UCSD-AML1 (cell line): Measurements from ENCODE around the gene CRYGA.
"Not testable (repeated sequence)": the region's sequence is repeated elsewhere in the genome, so short reads cannot be mapped to it uniquely, and the experiment has no call there.

ENCODE experiments used
- DNase-seq: peaks from one replicate; lab custom pipeline; 2025; ENCODE audit not compliant: unreplicated experiment; lab: John Stamatoyannopoulos, UW

The CRYGA gene

DNA sequence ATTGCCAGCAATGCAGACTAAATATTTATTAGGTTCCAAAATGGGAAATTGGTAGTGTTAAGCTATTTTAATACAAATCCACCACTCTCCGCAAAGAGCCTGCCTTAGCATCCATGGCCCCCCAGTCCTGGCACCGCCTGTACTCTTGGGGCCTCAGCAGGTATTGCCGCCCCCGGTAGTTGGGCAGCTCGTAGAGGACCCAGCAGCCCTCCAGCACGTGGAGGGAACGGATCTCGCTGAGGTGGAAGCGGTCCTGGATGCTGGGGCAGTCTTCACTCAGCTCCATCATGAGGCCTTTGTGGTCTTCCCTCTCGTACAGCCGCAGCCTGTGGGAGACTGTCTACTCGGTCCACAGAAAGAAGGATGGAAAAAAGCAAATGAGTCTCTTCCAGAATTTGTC, 35.3 kb downstream of the CRYGA start:
- no peak for DNase-seq

DNA sequence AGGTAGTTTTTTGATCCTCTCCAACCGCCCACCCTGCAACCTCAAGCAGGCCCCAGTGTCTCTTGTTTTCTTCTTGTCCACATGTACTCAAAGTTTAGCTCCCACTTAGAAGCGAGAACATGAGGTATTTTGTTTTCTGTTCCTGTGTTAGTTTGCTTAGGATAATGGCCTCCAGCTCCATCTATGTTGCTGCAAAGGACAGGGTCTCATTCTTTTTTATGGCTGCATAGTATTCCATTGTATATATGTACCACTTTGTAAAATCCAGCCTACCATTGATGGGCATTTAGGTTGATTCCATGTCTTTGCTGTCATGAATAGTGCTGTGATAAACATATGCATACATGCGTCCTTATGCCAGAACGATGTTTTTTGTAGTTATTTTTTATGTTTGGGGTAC, 36.3 kb downstream of the CRYGA start:
- no peak for DNase-seq

DNA sequence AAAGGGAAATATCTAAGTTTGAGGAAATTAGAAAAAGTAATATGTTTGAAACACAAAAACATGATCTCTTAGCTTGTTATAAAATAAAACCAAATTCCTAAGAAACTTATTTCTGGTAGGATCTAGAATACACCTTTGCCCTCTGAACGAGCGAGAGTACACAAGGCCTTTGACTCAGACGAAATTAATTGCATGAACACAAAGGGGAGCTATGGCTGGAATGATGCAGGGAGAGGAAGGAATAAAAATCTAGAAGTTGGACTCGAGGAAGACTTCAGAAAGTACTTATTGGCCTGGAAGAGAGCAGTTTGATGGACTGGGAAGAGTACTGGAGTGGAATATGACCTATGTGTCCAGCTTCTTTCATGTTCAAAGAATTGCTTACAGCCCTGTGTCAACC, 38.1 kb downstream of the CRYGA start:
- DNase-seq: no peak

DNA sequence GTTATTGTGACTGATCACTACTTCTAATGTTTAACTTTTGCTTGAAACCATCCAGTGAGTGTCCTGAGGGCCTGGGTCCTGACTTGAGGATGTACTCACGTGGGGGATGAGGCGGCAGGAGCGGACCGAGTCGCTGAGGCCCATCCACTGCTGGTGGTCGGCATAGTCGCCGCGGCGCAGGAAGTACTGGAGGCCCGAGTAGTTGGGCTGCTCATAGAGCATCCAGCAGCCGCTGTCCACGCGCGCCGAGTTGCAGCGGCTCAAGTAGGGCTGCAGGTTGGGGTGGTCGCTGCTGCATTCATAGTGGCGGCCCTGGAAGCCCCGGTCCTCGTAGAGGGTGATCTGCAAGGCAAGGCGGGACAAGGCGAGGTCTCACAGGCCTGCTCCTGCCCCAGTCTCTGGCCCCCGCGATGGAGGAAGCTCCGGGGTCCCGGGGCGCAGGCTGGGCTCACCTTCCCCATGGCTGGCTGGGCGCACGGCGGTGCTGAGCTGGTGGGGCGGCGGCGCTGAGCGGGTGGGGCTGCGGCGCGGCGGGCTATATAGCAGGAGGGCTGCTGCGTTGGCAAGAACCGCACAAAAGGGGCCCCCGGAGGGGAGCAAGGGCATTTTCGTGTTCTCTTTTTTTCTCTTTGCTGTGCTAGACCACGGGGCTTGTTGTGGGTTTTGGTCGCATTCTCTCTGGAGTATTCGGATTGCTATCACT, 39.2 kb downstream of the CRYGA start, which contains the start of gene CRYGD:
CRYGD (minus strand) TSS at position 512 of the 703 bp plus-strand sequence; CDS start at position 461, 51 bp downstream.
- DNase-seq: not testable (repeated sequence)

DNA sequence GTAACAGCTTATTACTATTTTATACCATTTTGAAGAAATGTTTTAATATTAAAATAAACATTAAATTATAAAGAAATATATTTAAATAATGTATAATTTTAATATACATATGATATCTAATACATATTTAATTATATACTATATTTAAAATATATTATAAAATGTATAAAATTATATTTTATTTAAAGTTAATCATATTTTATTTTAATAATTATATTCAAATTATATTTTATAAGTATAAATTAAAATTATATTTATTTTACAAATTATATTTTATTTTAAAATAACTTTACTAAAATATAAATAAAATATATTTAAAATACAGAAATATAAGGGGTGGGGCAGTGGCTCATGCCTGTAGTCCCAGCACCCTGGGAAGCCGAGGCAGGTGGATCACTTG, 41.1 kb downstream of the CRYGA start:
- DNase-seq: no peak

DNA sequence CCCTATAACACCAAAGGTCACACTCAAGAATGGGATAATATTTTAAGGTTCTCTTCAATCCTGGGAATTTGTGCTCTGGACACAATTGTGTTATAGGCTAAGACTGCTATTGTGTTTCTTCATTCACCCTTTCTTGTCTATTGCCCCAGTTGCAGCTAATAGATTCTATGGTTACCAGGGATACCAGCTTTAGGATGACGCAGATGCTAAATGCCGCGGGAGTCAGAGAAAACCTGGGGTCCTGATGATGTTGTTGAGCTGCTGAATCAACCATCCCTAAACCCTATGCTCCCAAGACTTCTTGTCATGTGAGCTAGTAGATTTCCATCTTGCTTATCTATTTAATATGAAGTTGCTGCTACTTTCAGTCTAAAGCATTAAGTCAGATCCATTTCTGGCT, 44.5 kb downstream of the CRYGA start:
- no peak for DNase-seq

DNA sequence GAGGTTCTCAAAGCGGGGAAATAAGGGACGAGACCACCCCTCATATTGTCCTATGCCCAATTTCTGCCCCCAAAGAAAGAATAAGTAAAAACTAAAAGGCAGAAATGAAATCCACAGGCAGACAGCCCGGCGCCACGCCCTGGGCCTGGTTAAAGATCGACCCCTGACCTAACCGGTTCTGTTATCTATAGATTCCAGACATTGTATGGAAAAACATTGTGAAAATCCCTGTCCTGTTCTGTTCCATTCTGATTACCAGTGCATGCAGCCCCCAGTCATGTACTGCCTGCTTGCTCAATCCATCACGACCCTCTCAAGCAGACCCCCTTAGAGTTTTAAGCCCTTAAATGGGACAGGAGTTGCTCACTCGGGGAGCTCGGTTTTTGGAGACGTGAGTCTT, 46.0 kb downstream of the CRYGA start:
- DNase-seq: not testable (repeated sequence)

DNA sequence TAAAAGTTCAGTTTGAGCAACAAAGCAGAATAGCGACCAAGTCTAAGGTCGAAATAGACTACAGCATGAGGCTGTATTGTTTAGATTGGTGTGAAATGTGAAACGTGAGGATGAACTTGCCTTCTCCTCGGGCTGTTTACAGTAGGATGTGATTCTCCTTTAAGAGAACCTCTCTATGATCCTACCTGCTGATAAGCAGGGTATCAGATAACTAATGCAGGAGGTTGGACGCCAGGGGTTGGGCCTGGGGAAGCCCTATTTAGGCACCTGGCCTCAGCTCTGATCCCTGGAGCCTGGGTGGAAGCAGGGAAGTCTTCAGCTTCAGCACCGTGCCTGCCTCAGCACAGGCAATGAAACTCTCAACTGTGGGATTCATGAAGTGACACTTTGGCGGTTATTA, 50.4 kb downstream of the CRYGA start:
- DNase-seq: no peak

DNA sequence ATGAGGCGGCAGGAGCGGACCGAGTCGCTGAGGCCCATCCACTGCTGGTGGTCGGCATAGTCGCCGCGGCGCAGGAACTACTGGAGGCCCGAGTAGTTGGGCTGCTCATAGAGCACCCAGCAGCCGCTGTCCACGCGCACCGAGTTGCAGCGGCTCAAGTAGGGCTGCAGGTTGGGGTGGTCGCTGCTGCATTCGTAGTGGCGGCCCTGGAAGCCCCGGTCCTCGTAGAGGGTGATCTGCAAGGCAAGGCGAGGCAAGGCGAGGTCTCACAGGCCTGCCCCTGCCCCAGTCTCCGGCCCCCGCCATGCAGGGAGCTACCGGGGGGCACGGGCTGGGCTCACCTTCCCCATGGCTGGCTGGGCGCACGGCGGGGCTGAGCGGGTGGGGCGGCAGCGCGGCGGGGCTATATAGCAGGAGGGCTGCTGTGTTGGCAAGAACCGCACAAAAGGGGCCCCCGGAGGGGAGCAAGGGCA, 51.1 kb downstream of the CRYGA start:
- DNase-seq: not testable (repeated sequence)
